ENCODE measurements around the gene BAZ2A. TPM values are rescaled to one million over a fixed set of nuclear protein-coding genes. Genes with fewer than 3 reads are reported as not detected.

The BAZ2A gene
- polyA plus RNA-seq, 10 donors: 24.6 to 60.1 (median 37.7) TPM

Other genes starting within 250 kb of the BAZ2A start
- 10 to 100 TPM; 11.5 to 22.6 (median 14.6) TPM for gene TIMELESS, start 180.9 kb downstream of the BAZ2A start, polyA plus RNA-seq (ENCODE audit: insufficient read length in 10 of 10)
- under 1 TPM in 1 of 10 donors, not detected in 9; 0.07 TPM for gene MIP, start 175.7 kb downstream of the BAZ2A start, polyA plus RNA-seq (ENCODE audit: insufficient read length in 10 of 10)
- 1 to 10 TPM; 1.3 to 3.3 (median 1.8) TPM for gene SPRYD4, start 161.7 kb downstream of the BAZ2A start, polyA plus RNA-seq (ENCODE audit: insufficient read length in 10 of 10)
- gene GLS2, start 142.2 kb downstream of the BAZ2A start, polyA plus RNA-seq (ENCODE audit: insufficient read length in 10 of 10): under 1 TPM in 5 of 10 donors, not detected in 5; 0.15 to 0.39 (median 0.19) TPM
- gene RBMS2, start 108.5 kb downstream of the BAZ2A start, polyA plus RNA-seq (ENCODE audit: insufficient read length in 10 of 10): 10 to 100 TPM; 17.1 to 37.6 (median 28.7) TPM
- gene ATP5F1B, start 15.7 kb upstream of the BAZ2A start, polyA plus RNA-seq (ENCODE audit: insufficient read length in 10 of 10): 100 to 1,000 TPM; 633 to 783 (median 709) TPM
- gene PTGES3, start 58.0 kb upstream of the BAZ2A start, polyA plus RNA-seq (ENCODE audit: insufficient read length in 10 of 10): 100 to 1,000 TPM; 180 to 247 (median 202) TPM
- 1,000 to 10,000 TPM; 1,587 to 2,391 (median 1,893) TPM for gene NACA, start 95.0 kb upstream of the BAZ2A start, polyA plus RNA-seq (ENCODE audit: insufficient read length in 10 of 10)
- 10 to 100 TPM in 9 of 10 donors, 1 to 10 TPM in 1; 9.0 to 15.2 (median 11.6) TPM for gene PRIM1, start 122.0 kb upstream of the BAZ2A start, polyA plus RNA-seq (ENCODE audit: insufficient read length in 10 of 10)
- under 1 TPM; 0.18 to 0.86 (median 0.29) TPM for gene HSD17B6, start 133.0 kb upstream of the BAZ2A start, polyA plus RNA-seq (ENCODE audit: insufficient read length in 10 of 10)

Measured in muscle of back (tissue), 10 donors.